ENCODE results near the gene KLRK1. TPM values are rescaled to one million over a fixed set of nuclear protein-coding genes. Genes with fewer than 3 reads are reported as not detected.

Gene KLRK1
- polyA plus RNA-seq, 1 donor from 2014 or later, result 14.9 TPM

- no peaks in the 10 kb centered on the region for H3K36me3 ChIP-seq (ENCODE audit: insufficient read depth, low read length)
- no peak overlapping the region for H2AFZ ChIP-seq (ENCODE audit: low read depth, low read length)
- H3K9ac ChIP-seq (ENCODE audit: low read length), result no peak overlapping the region
- no peak overlapping the region for H3K27ac ChIP-seq (ENCODE audit: low read length)
- no peaks in the 10 kb centered on the region for H3K27me3 ChIP-seq (ENCODE audit: insufficient read depth, low read depth, low read length)
- no peaks in the 10 kb centered on the region for H3K9me2 ChIP-seq (ENCODE audit: insufficient read depth, low read length)
- no peaks in the 10 kb centered on the region for H3K9me3 ChIP-seq (ENCODE audit: low read length)
- no peak overlapping the region for H3K4me3 ChIP-seq (ENCODE audit: low read length)
- H3K79me2 ChIP-seq (replicated peaks; ENCODE audit: insufficient read depth, low read length), result no peaks in the 10 kb centered on the region
- H4K20me1 ChIP-seq (ENCODE audit: insufficient read depth), result no peaks in the 10 kb centered on the region
- no peak overlapping the region for H3K4me2 ChIP-seq (ENCODE audit: low read length)
- TF ChIP-seq EP300 (conservative IDR thresholded peaks at IDR 0.05; ENCODE audit: poor library complexity, severe bottlenecking), result no peak
- TF ChIP-seq POLR2AphosphoS5 (IDR thresholded peaks at IDR 0.05), result no peak
- no peak for TF ChIP-seq CTCF (IDR thresholded peaks at IDR 0.05; ENCODE audit: poor library complexity, severe bottlenecking)
- TF ChIP-seq RAD21 (conservative IDR thresholded peaks at IDR 0.05), result no peak
- TF ChIP-seq REST (IDR thresholded peaks at IDR 0.05; ENCODE audit: borderline replicate concordance), result no peak
- no peaks in the 10 kb centered on the region for H3F3A ChIP-seq (ENCODE audit: insufficient read depth, low read length, poor library complexity, severe bottlenecking)
Measured at GRCh38 chr12:10362828-10363657, 26.8 kb downstream of the KLRK1 start.

- Histone ChIP-seq H4K20me1 (ENCODE audit: insufficient read depth) (no peaks in the 10 kb centered on the region), H3K79me2 (replicated peaks; ENCODE audit: insufficient read depth, low read length) (no peaks in the 10 kb centered on the region), H2AFZ (ENCODE audit: low read depth, low read length) (no peak overlapping the region), H3K27me3 (ENCODE audit: insufficient read depth, low read depth, low read length) (no peaks in the 10 kb centered on the region), H3K36me3 (ENCODE audit: insufficient read depth, low read length) (no peaks in the 10 kb centered on the region), H3K27ac (ENCODE audit: low read length) (no peak overlapping the region), H3K9me3 (ENCODE audit: low read length) (no peaks in the 10 kb centered on the region), H3K4me3 (ENCODE audit: low read length) (no peak overlapping the region), H3K9me2 (ENCODE audit: insufficient read depth, low read length) (no peaks in the 10 kb centered on the region), H3K4me2 (ENCODE audit: low read length) (no peak overlapping the region), H3F3A (ENCODE audit: insufficient read depth, low read length, poor library complexity, severe bottlenecking) (no peaks in the 10 kb centered on the region), H3K9ac (ENCODE audit: low read length) (no peak overlapping the region)
- TF ChIP-seq RAD21 (conservative IDR thresholded peaks at IDR 0.05) (no peak), POLR2AphosphoS5 (IDR thresholded peaks at IDR 0.05) (no peak), TAF1 (IDR thresholded peaks at IDR 0.05; ENCODE audit: low read depth) (no peak), EZH2 (IDR thresholded peaks at IDR 0.05; ENCODE audit: borderline replicate concordance, insufficient read depth, low read length, poor library complexity, severe bottlenecking) (no peak), EP300 (conservative IDR thresholded peaks at IDR 0.05; ENCODE audit: poor library complexity, severe bottlenecking) (no peak), CTCF (IDR thresholded peaks at IDR 0.05; ENCODE audit: poor library complexity, severe bottlenecking) (no peak), REST (IDR thresholded peaks at IDR 0.05; ENCODE audit: borderline replicate concordance) (no peak), SMC3 (conservative IDR thresholded peaks at IDR 0.05; ENCODE audit: poor library complexity) (no peak), MXI1 (conservative IDR thresholded peaks at IDR 0.05; ENCODE audit: poor library complexity, severe bottlenecking) (no peak)
Measured at GRCh38 chr12:10362325-10362724, 27.5 kb downstream of the KLRK1 start.

All from neural cell (in vitro differentiated cells).